HepG2 (cell line): Measurements from ENCODE around the gene PLIN3. TPM values are rescaled to one million over a fixed set of nuclear protein-coding genes. Genes with fewer than 3 reads are reported as not detected.
A peak's percentile ranks its signal among the peaks of the same experiment; 100 is the strongest.

Source experiments
- ATRX ChIP-seq: sonication (generic); formaldehyde crosslinking; IDR thresholded peaks from 2 replicates; pipeline ENCODE4 v1.4.0; 2020; ENCODE audit warnings: missing genetic modification reagents, borderline replicate concordance
- CHCHD3 ChIP-seq: sonication (generic); formaldehyde crosslinking; IDR thresholded peaks from 2 replicates; pipeline ENCODE4 v1.8.0; 2022; ENCODE audit warnings: mild to moderate bottlenecking, missing genetic modification reagents, moderate library complexity
- GATAD2A ChIP-seq: IDR thresholded peaks from 2 replicates; pipeline ENCODE4 v1.6.1; 2016
- HMG20A ChIP-seq: IDR thresholded peaks from 2 replicates; pipeline ENCODE4 v1.6.1; 2016; ENCODE audit warnings: borderline replicate concordance
- KDM5B ChIP-seq: sonication (generic); formaldehyde crosslinking; IDR thresholded peaks from 2 replicates; pipeline ENCODE4 v1.4.0; 2020; ENCODE audit warnings: missing genetic modification reagents, mild to moderate bottlenecking, borderline replicate concordance
- LRRFIP1 ChIP-seq: sonication (generic); formaldehyde crosslinking; conservative IDR thresholded peaks from 2 replicates; pipeline ENCODE4 v1.4.0; 2020; ENCODE audit warnings: missing genetic modification reagents
- PHF5A ChIP-seq: IDR thresholded peaks from one replicate; pipeline ENCODE4 v1.6.1; 2018; ENCODE audit warnings: low read depth, missing genetic modification reagents; ENCODE audit not compliant: unreplicated experiment
- RFX3 ChIP-seq: IDR thresholded peaks from 2 replicates; pipeline ENCODE4 v1.6.1; 2016; ENCODE audit warnings: missing biosample characterization, missing genetic modification reagents
- SP4 ChIP-seq: sonication (generic); formaldehyde crosslinking; IDR thresholded peaks from 2 replicates; pipeline ENCODE4 v1.8.1; 2023; ENCODE audit warnings: mild to moderate bottlenecking, missing genetic modification reagents
- SRSF4 ChIP-seq: fragments of 200-400 bp; formaldehyde crosslinking; IDR thresholded peaks from one replicate; pipeline ENCODE4 v1.6.1; 2018; ENCODE audit warnings: mild to moderate bottlenecking, low read depth, low read length, moderate library complexity; ENCODE audit not compliant: poor library complexity, severe bottlenecking
- U2AF2 ChIP-seq: fragments of 200-400 bp; formaldehyde crosslinking; IDR thresholded peaks from 2 replicates; pipeline ENCODE4 v1.6.1; 2017; ENCODE audit warnings: low read depth, mild to moderate bottlenecking, low read length
- ZNF34 ChIP-seq: sonication (generic); formaldehyde crosslinking; IDR thresholded peaks from 2 replicates; pipeline ENCODE4 v1.4.0; 2020; ENCODE audit warnings: mild to moderate bottlenecking, missing genetic modification reagents, borderline replicate concordance
- ZNF496 ChIP-seq: sonication (generic); formaldehyde crosslinking; IDR thresholded peaks from 2 replicates; pipeline ENCODE4 v1.8.1; 2023; ENCODE audit warnings: mild to moderate bottlenecking, moderate library complexity, missing genetic modification reagents; ENCODE audit not compliant: insufficient replicate concordance
- ZNF619 ChIP-seq: sonication (generic); formaldehyde crosslinking; IDR thresholded peaks from 2 replicates; pipeline ENCODE4 v1.4.0; 2020; ENCODE audit warnings: mild to moderate bottlenecking, missing genetic modification reagents
- ZNF678 ChIP-seq: sonication (generic); formaldehyde crosslinking; IDR thresholded peaks from 2 replicates; pipeline ENCODE4 v1.4.0; 2020; ENCODE audit warnings: mild to moderate bottlenecking, missing genetic modification reagents
- ZNF747 ChIP-seq: sonication (generic); formaldehyde crosslinking; IDR thresholded peaks from 2 replicates; pipeline ENCODE4 v1.8.1; 2023; ENCODE audit warnings: missing genetic modification reagents, mild to moderate bottlenecking, borderline replicate concordance
- ZNF749 ChIP-seq: sonication (generic); formaldehyde crosslinking; IDR thresholded peaks from 2 replicates; pipeline ENCODE4 v1.8.0; 2022; ENCODE audit warnings: mild to moderate bottlenecking, missing genetic modification reagents, moderate library complexity, borderline replicate concordance
- ZNF841 ChIP-seq: sonication (generic); formaldehyde crosslinking; IDR thresholded peaks from 2 replicates; pipeline ENCODE4 v1.8.1; 2023; ENCODE audit warnings: missing genetic modification reagents, borderline replicate concordance
- ZSCAN9 ChIP-seq: IDR thresholded peaks from 2 replicates; pipeline ENCODE4 v1.6.1; 2016; ENCODE audit warnings: borderline replicate concordance
- polyA plus RNA-seq, 8 experiments: library from polyadenylated mRNA; depleted of rRNA in 3 of 8; stranded (reverse) in 7 of 8; unstranded in 1 of 8; fragments of >200 nt; fragmentation: Illumina TruSeq in 4 of 8; extraction: Trizol in 4 of 8; gene quantifications; 2 replicates each; pipeline versions ENCODE4 v1.2.1 to v1.2.3, GENCODE V29; 2011 to 2016; ENCODE audit warnings: low read depth in 4 of 8, missing spikeins in 1 of 8, mixed read lengths in 1 of 8; ENCODE audit not compliant: insufficient read depth in 1 of 8
- total RNA-seq, 5 experiments: library from RNA; depleted of rRNA; stranded (reverse); fragments of >200 nt; fragmentation: Illumina TruSeq; extraction: Trizol; gene quantifications; 2 replicates each; pipeline ENCODE4 v1.2.3, GENCODE V29; 2016; ENCODE audit warnings: low read depth in 1 of 5
- TF ChIP-seq, protein P1 (sequence below): sonication (generic); formaldehyde crosslinking; IDR thresholded peaks from 2 replicates; pipeline ENCODE4 v1.5.0; 2020; ENCODE audit warnings: missing genetic modification reagents
- TF ChIP-seq, protein P2 (sequence below): IDR thresholded peaks from 2 replicates; pipeline ENCODE4 v1.6.1; 2016
- TF ChIP-seq, protein P3 (sequence below): sonication (generic); formaldehyde crosslinking; IDR thresholded peaks from 2 replicates; pipeline ENCODE4 v1.4.0; 2020; ENCODE audit warnings: missing genetic modification reagents, borderline replicate concordance

Gene PLIN3
- total and polyA plus RNA-seq, 2 of the 13 experiments (the other 11 are each of a cell fraction or from before 2014, with no cell fraction given): 49.3 to 57.9 TPM

GRCh38 chr19:4815426-4816201 is 51.9 kb downstream of the PLIN3 start (continued):
- TF ChIP-seq ZNF619: no peak
- TF ChIP-seq U2AF2: no peak
- TF ChIP-seq PHF5A: no peak
- peak; percentile 38; the same call in 1 of the 2 replicates for TF ChIP-seq GATAD2A (CRISPR knock-in tag)
- TF ChIP-seq, protein P1, sequence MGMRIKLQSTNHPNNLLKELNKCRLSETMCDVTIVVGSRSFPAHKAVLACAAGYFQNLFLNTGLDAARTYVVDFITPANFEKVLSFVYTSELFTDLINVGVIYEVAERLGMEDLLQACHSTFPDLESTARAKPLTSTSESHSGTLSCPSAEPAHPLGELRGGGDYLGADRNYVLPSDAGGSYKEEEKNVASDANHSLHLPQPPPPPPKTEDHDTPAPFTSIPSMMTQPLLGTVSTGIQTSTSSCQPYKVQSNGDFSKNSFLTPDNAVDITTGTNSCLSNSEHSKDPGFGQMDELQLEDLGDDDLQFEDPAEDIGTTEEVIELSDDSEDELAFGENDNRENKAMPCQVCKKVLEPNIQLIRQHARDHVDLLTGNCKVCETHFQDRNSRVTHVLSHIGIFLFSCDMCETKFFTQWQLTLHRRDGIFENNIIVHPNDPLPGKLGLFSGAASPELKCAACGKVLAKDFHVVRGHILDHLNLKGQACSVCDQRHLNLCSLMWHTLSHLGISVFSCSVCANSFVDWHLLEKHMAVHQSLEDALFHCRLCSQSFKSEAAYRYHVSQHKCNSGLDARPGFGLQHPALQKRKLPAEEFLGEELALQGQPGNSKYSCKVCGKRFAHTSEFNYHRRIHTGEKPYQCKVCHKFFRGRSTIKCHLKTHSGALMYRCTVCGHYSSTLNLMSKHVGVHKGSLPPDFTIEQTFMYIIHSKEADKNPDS (CRISPR knock-in tag): no peak
- TF ChIP-seq ZNF749: no peak
- no peak for TF ChIP-seq ZNF678
- no peak for TF ChIP-seq ZSCAN9 (CRISPR knock-in tag)
- TF ChIP-seq SP4 (CRISPR knock-in tag): no peak; the same call in 1 of the 2 replicates
- TF ChIP-seq ZNF747: no peak
- no peak for TF ChIP-seq SRSF4
- TF ChIP-seq ZNF496 (CRISPR knock-in tag): no peak
- TF ChIP-seq KDM5B (CRISPR knock-in tag): no peak
- TF ChIP-seq, protein P2, sequence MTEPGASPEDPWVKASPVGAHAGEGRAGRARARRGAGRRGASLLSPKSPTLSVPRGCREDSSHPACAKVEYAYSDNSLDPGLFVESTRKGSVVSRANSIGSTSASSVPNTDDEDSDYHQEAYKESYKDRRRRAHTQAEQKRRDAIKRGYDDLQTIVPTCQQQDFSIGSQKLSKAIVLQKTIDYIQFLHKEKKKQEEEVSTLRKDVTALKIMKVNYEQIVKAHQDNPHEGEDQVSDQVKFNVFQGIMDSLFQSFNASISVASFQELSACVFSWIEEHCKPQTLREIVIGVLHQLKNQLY (CRISPR knock-in tag): no peak
- TF ChIP-seq ZNF34 (CRISPR knock-in tag): no peak
- no peak for TF ChIP-seq HMG20A
- no peak for TF ChIP-seq LRRFIP1 (CRISPR knock-in tag)
- TF ChIP-seq RFX3 (CRISPR knock-in tag): no peak
- TF ChIP-seq, protein P3, sequence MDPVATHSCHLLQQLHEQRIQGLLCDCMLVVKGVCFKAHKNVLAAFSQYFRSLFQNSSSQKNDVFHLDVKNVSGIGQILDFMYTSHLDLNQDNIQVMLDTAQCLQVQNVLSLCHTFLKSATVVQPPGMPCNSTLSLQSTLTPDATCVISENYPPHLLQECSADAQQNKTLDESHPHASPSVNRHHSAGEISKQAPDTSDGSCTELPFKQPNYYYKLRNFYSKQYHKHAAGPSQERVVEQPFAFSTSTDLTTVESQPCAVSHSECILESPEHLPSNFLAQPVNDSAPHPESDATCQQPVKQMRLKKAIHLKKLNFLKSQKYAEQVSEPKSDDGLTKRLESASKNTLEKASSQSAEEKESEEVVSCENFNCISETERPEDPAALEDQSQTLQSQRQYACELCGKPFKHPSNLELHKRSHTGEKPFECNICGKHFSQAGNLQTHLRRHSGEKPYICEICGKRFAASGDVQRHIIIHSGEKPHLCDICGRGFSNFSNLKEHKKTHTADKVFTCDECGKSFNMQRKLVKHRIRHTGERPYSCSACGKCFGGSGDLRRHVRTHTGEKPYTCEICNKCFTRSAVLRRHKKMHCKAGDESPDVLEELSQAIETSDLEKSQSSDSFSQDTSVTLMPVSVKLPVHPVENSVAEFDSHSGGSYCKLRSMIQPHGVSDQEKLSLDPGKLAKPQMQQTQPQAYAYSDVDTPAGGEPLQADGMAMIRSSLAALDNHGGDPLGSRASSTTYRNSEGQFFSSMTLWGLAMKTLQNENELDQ: no peak
- no peak for TF ChIP-seq ATRX (CRISPR knock-in tag)
- TF ChIP-seq CHCHD3 (CRISPR knock-in tag): no peak
- no peak for TF ChIP-seq ZNF841 (CRISPR knock-in tag)
